Skin of body (tissue), 2 donors: ENCODE measurements around the gene TRIM28. TPM values are rescaled to one million over a fixed set of nuclear protein-coding genes. Genes with fewer than 3 reads are reported as not detected.

ENCODE experiments used
- DNase-seq: peaks from one replicate; lab custom pipeline; 2025; lab: John Stamatoyannopoulos, UW
- total RNA-seq: library from RNA; depleted of rRNA; stranded (reverse); fragments of >200 nt; gene quantifications from one replicate; pipeline ENCODE4 v1.2.3, GENCODE V29; 2014

Gene TRIM28
- total RNA-seq, 1 donor from 2014 or later = 214 TPM

GRCh38 chr19:58548859-58549663 is 5.2 kb downstream of the TRIM28 start:
- no peak for DNase-seq

- DNase-seq = no peak
These were observed 5.9 kb downstream of the TRIM28 start for GRCh38 chr19:58549664-58550361.

GRCh38 chr19:58550362-58551122 is 6.7 kb downstream of the TRIM28 start:
- no peak for DNase-seq

GRCh38 chr19:58551123-58551497 is 7.2 kb downstream of the TRIM28 start:
- no peak for DNase-seq

- DNase-seq = no peak
These were observed 8.0 kb downstream of the TRIM28 start for GRCh38 chr19:58551577-58552471.

GRCh38 chr19:58552655-58553054 is 8.8 kb downstream of the TRIM28 start:
- no peak for DNase-seq

- no peak for DNase-seq
These were observed 10.1 kb downstream of the TRIM28 start for GRCh38 chr19:58553799-58554493.

GRCh38 chr19:58554494-58555368 is 10.9 kb downstream of the TRIM28 start, which contains the start of gene CHMP2A:
CHMP2A (minus strand) TSS chr19:58555105; CDS start chr19:58554212, 893 bp downstream.
- no peak for DNase-seq

GRCh38 chr19:58555369-58555885 is 11.6 kb downstream of the TRIM28 start:
- DNase-seq = no peak

- DNase-seq = no peak
These were observed 12.2 kb downstream of the TRIM28 start for GRCh38 chr19:58555920-58556621.

GRCh38 chr19:58556622-58557220 is 12.9 kb downstream of the TRIM28 start:
- no peak for DNase-seq

GRCh38 chr19:58557221-58558065 is 13.6 kb downstream of the TRIM28 start:
- DNase-seq = no peak

- DNase-seq = no peak
These were observed 14.3 kb downstream of the TRIM28 start, which contains the start of gene UBE2M for GRCh38 chr19:58558066-58558622. UBE2M (minus strand) TSS chr19:58558611; CDS start chr19:58558381, 230 bp downstream.

- DNase-seq = no peak
These were observed 14.9 kb downstream of the TRIM28 start for GRCh38 chr19:58558623-58559274.

- DNase-seq = no peak
These were observed 15.6 kb downstream of the TRIM28 start for GRCh38 chr19:58559275-58560006.
